C4-2B (cell line): ENCODE measurements around the gene COL6A2.

ENCODE experiments used
- CTCF ChIP-seq: fragments of 450-650 bp; conservative IDR thresholded peaks from 2 replicates; pipeline ENCODE4 v1.5.1; 2017; ENCODE audit warnings: mild to moderate bottlenecking
- ZFX ChIP-seq: fragments of 450-650 bp; IDR thresholded peaks from 2 replicates; pipeline ENCODE4 v1.6.1; 2017

GRCh38 chr21:46078978-46079351 is 18.9 kb upstream of the COL6A2 start:
- no peak for TF ChIP-seq CTCF
- TF ChIP-seq ZFX, result no peak
